ENCODE measurements around the gene GSTA4.

DNA sequence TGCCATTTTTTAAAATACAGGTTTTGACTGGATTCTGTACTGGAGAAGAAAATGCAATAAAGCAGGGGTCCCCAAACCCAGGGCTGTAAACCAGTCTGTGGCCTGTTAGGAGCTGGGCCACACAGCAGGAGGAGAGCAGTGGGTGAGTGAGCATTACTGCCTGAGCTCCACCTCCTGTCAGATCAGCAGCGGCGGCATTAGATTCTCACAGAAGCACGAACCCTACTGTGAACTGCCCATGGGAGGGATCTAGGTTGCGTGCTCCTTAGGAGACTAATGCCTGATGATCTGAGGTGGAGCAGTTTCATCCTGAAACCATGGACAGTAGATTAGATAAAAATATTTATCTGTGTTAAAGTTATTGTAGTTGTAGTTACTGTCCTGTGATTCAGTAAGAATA, 49.0 kb upstream of the GSTA4 start:
- TF ChIP-seq EZH2 (IDR thresholded peaks at IDR 0.05) (no peak), POLR2AphosphoS5 (IDR thresholded peaks at IDR 0.05; ENCODE audit: borderline replicate concordance, low read depth, low read length) (no peak), FOXP2 (optimal IDR thresholded peaks at IDR 0.05; ENCODE audit: control extremely low read depth, extremely low read length, insufficient read depth) (no peak)
